NCI-H128 (cell line): Measurements from ENCODE around the gene FXYD5.

Source experiments
- DNase-seq: peaks from one replicate; lab custom pipeline; 2025; ENCODE audit not compliant: unreplicated experiment; lab: John Stamatoyannopoulos, UW

FXYD5 gene

GRCh38 chr19:35154525-35155406, at the start of gene FXYD5:
FXYD5 (plus strand) TSS chr19:35154735; CDS start chr19:35155551, 816 bp downstream.
- no peak for DNase-seq

DNA sequence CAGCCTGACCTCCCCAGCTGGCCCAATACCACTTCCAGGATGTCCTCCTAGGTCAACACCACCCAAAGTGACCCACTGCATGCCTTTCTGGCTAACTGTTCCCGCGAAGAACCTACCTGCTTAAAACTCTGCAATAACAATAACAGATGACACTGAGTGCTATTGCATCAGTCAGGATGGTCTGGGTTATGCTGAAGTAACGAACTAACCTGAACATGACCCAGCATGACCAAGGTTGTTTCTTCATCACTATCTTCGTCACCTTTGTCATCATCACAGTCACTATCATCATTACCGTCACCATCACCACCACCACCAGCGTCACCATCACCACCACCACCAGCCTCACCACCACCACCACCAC, 49.5 kb upstream of the FXYD5 start:
- no peak for DNase-seq

DNA sequence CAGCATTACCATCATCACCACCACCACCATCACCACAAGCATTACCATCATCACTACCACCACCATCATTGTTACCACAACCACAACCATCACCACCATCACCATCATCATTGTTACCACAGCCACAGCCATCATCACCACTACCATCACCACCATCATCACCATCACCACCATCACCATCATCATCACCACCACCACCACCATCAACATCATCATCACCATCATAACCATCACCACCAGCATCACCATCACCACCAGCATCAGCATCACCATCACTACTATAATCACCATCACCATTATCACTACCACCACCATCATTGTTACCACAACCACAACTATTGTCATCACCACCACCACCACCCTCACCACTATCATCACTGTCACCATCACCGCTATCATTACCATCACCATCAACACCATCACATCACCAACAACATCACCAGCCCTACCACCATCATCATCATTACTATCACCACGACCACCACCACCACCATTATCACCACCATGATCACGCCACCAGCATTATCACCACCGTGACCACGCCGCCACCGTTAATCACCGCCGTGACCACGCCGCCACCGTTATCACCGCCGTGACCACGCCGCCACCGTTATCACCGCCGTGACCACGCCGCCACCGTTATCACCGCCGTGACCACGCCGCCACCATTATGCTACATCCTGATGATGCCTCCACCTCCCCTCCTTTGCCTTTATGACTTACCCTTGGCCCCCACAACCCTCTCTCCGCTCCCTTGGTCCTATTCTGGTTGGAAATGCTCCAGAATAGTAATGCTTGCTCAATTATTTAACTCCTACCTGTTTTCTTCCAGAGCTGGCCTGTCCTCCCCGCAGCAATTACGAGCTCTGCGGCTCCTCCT, 48.9 kb upstream of the FXYD5 start:
- no peak for DNase-seq

DNA sequence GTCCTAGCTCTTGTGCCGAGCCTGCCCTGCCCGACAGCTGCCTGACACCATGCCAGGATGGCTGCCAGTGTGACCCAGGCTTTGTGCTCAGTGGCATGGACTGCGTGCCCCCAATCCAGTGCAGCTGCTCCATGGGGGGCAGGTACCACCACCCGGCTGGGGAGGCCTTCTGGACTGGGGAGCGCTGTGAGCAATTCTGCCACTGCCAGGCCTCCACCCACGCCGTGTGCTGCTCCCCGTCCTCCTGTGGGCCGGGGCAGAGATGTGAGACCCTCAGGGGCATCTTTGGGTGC, 48.3 kb upstream of the FXYD5 start:
- DNase-seq = no peak

DNA sequence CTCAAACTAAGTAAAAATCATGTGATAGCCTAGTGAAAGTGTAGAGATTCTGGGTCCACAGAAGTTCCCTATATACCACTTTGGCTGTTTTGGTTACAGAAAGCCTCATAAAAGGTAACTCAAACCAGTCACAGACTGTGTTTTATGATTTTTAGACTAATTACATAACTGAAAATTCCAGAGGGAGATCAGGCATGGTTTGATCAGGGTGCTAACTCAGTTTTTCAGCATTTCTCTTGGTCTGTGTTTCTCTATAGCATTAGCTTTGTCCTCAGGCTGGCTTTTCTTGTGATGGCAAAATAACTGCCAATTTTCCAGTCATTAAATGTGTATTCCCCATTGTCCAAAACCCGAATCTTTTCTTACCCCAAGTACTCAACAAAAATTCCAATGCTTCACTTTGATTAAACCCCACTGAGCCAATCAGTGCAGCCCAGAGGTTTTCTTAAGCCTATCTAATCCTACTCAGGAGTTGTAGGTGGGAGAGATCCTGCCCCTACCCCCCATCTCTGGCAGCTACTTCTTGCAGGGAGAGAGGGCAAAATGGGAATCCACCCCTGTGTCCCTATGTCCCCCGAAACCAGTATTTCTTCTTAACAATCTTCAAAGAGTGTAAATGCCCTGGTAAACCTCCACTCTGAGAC, 47.5 kb upstream of the FXYD5 start:
- DNase-seq = no peak

DNA sequence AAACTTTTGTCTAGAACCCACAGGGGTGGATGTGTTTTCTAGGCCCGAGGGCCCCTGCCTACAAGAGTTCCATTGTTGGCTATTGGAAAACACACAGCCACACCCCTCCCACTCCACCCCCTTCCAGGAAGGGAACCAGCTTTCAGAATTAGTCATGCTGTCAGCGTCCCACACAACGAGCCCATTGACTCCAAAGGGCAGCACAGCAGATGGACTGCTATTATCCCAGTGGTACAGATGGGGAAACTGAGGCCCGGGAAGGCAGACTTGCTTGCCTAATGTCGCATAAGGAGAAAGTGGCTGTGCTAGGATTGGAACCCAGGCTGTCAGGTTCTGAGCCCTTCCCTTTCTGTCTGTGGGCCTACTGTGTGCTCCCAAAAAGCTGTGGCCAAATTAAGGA, 47.0 kb upstream of the FXYD5 start:
- DNase-seq = no peak

GRCh38 chr19:35108730-35109129, 45.8 kb upstream of the FXYD5 start:
- no peak for DNase-seq

DNA sequence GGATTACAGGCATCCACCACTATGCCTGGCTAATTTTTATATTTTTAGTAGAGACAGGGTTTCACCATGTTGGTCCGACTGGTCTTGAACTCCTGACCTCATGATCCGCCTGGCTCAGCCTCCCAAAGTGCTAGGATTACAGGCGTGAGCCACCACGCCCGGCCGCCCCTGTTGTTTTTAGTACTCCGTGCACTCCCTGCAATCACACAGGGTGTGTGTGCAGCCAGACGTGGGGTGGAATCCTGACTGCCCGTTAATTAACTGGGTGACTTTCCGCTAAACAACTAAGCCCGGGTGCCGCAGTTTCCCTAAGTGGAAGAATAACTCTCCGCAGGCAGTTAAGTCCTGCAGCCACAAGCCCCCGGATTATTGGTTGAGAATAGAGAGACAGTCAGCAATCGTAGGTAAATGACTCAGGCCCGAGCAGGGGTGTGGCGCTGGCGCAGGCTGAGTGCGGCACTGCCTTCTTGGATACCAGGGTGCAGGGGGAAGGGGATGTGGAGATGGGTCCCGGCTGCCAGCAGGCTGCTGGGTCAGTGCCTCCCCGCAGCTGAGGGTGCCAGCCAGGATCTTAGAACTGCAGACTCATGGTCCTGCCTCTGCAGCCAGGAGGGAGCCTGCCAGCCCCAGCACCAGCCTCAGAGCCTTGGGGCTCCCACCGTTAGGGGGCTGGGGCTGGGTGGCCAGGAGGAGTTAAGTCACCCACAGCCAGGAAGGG, 45.0 kb upstream of the FXYD5 start:
- DNase-seq = no peak

- DNase-seq = no peak
Measured at GRCh38 chr19:35110974-35111373, 43.6 kb upstream of the FXYD5 start.

GRCh38 chr19:35112995-35113688, 41.4 kb upstream of the FXYD5 start:
- no peak for DNase-seq

DNA sequence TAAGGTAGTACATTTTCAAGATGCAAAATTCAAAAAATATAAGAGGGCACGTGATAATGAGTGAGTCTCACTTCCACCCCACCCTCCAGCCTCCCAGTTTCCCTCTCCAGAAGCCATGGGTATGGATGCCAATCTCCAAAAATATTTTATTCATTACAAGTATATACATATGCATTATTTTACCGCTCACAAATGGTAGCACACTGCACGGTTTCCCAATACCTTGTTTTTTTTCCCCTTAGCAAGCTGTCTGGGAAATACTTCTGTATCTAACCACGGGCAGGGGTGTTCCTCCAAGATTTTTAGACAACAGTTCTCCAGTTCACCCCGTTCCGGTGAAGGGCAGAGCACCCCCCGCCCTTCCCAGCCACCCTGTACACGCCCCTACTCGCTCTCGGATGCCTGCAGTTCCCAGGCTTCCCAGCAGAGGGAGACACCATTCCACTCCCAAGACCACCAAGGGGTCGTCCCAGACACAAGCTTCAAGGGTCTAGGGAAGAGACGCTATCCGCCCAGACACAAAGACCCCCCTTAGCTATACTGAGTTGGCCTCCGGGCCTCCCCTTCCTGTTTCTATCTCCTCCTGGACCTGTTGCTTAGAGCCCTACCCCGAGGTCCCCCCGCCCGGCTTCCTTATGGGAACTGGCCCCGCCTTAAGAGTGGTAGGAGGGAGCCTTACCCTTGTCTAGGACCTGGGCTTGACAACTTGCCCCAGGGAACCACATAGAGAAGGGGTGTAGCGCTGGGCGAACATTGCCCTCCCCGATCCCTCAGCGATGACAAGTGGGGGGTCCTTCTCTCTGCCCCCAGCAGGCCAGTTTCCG, 40.0 kb upstream of the FXYD5 start:
- DNase-seq = no peak

DNA sequence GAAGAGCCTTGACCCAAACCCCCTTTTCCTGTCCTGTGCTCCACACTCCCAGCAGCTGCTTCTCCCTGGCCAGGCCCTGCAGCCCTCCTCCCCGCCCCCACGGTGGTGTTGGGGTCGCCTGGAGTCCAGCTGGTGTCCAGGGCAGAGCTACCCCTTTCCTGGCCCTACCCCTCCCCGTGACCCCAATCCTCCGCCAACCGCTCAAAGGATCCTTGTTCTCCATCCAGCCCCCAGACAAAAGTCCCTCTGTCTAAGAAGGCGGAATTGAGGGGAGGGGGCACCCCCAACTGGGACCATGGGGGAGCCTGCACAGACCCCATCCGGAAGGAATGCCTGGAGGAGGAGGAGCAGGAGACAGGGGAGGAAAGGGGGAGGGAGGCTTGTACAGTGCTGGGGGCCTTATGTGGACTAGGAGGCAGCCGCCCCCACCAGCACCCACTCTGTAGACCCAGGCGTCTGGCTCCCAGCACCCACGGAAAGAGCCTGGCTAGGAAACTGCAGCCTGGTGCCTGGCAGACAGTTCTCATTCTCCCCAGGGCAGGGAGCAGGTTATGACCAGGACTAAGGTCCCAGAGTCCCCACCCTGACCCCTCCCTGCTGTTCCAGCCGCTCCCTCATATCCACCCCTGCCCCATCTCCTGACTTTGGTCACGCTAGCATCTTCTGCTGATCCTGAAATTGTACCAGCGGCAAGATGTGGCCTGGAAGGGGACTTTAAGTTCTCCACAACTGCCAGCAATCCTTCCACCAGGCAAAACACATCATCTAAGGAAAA, 39.2 kb upstream of the FXYD5 start, which contains the start of gene FXYD3:
Gene FXYD3 (plus strand): TSS at position 647 of the 775 bp plus-strand sequence. CDS start 3,554 bp downstream, outside the sequence.
- DNase-seq = no peak

DNA sequence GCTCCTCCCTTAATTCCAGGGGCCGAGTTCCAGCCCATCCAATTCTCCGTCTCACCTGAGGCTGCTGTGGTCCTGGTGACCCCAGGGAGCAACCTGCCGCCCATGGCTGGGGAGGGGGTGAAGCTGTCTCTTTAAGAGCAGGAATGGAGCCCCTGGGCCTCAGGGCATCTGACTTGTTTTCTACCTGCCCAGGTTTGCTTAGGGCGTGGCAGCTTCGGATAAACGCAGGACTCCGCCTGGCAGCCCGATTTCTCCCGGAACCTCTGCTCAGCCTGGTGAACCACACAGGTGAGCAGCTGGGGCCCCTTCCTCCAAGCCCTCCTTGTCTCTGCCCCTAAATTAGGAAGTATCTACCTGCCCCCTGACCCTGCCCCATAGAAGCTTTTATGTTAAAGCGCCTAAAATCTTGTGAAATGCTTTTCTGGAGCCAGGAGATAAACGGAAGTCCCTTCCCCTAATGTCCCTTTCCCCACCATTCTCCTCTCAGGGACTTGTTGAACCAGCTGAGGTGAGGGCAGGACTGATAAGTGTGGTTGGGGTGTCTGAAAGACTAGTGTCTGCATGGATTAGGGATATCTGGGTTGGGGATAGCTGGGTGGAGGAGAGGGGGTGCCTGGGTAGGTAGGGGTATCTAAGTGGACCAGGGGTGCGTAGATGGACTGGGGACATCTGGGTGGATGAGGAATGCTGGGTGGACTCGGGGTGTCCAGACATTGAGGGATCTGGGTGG, 38.3 kb upstream of the FXYD5 start:
- no peak for DNase-seq

DNA sequence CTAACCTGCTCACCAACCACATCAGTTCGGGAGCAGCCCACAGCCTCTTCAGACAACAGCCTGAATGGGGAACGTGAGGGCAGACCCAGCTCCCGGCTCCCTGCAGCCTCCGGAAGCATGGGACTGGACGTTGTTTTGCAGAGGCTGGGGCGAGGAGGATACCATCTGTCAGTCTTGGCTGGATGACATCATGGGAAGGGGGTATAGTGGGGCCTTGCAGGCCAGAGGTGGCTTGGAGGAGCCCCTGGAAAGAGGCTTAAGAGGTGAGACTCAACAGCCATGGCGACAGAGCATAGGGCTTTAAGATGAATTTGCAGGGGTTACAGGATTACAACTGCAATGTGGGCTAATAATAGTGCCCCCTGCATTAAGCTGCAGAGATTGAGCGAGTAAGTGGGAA, 37.4 kb upstream of the FXYD5 start:
- no peak for DNase-seq

GRCh38 chr19:35117799-35118198, 36.7 kb upstream of the FXYD5 start:
- DNase-seq = no peak

- DNase-seq = no peak
Measured at GRCh38 chr19:35118268-35119020, 36.1 kb upstream of the FXYD5 start.

DNA sequence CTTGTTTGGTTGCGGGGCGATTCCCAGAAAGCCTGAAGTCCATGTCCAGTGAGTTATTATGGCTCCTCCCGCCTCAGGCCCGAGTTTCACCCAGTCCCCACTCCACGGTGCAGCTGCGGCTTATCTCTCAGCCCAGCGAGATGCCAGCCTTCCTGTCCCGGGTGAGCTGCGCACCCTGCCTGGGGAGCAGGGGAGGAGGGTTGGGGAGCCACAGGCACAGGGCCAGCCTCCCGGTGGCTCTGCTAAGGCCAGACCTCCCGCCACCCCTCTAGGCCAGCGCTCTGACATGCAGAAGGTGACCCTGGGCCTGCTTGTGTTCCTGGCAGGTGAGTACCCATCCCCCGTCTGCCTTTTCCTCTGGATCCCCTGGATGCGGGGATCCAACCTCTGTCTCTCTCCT, 35.4 kb upstream of the FXYD5 start:
- no peak for DNase-seq
